ENCODE data around the gene DKC1. TPM values are rescaled to one million over a fixed set of nuclear protein-coding genes. Genes with fewer than 3 reads are reported as not detected.

The DKC1 gene
- total and polyA plus RNA-seq, 2 of the 13 experiments (the other 11 are each of a cell fraction or from before 2014, with no cell fraction given): 61.6 to 102 TPM

DNA sequence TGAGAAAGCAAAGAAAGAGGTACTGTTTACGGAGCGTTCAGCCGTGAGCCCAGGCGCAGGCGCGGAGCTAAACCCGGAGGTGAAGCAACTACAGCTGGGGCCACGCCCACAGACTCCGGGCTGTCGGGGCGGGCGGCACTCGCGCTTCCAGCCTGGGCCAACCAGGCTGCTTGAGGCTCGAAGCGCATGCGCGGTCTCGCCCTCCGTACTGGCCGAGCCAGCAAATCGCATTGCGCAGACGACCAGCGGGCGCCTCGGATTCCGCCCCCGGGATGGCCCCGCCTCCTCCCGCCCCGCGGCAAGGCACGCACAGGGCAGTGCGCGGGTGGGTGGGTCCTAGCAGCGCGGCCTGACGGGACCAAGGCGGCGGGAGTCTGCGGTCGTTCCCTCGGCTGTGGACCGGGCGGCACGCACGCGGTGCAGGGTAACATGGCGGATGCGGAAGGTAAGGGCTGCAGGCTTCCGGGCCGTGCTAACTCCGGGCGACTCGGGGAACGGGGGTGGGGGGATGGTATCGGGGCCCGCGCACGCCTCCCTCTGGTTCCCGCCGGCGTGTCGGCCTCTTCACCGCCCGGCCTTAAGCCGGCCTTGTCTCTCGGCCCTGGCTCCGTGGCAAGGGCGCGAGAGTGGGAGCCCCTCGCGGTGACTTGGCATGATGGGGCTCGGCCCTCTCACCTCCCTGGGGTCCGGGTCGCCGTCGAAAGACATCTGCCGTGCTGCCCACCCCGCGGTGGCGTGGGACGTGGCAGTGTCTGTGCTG lies at the start of gene DKC1 (continued):
- TF ChIP-seq ZBTB39 (CRISPR knock-in tag; IDR thresholded peaks at IDR 0.05): no peak
- no peak for TF ChIP-seq CREB3 (CRISPR knock-in tag; IDR thresholded peaks at IDR 0.05)
- TF ChIP-seq ZNF569 (CRISPR knock-in tag; IDR thresholded peaks at IDR 0.05; ENCODE audit: borderline replicate concordance): no peak
- peak; percentile 89; the same call in 1 of the 2 replicates for TF ChIP-seq ZSCAN21 (CRISPR knock-in tag; IDR thresholded peaks at IDR 0.05; ENCODE audit: borderline replicate concordance)
- no peak for TF ChIP-seq KAT2B (IDR thresholded peaks at IDR 0.05; ENCODE audit: borderline replicate concordance, low read depth, low read length)
- TF ChIP-seq, protein P1, sequence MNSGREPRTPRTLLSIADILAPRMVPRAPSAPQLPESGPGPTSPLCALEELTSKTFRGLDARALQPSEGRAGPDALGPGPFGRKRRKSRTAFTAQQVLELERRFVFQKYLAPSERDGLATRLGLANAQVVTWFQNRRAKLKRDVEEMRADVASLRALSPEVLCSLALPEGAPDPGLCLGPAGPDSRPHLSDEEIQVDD (CRISPR knock-in tag; IDR thresholded peaks at IDR 0.05; ENCODE audit: borderline replicate concordance): no peak
- no peak for TF ChIP-seq EZH2 (conservative IDR thresholded peaks at IDR 0.05; ENCODE audit: low read depth, low read length)
- no peak for TF ChIP-seq ZNF142 (CRISPR knock-in tag; IDR thresholded peaks at IDR 0.05)
- TF ChIP-seq HINFP (CRISPR knock-in tag; IDR thresholded peaks at IDR 0.05; ENCODE audit: low read depth): no peak
- peak; percentile 53; the same call in 1 of the 2 replicates for TF ChIP-seq FOXC1 (CRISPR knock-in tag; IDR thresholded peaks at IDR 0.05; ENCODE audit: borderline replicate concordance)
- TF ChIP-seq ZNF160 (CRISPR knock-in tag; IDR thresholded peaks at IDR 0.05): no peak
- TF ChIP-seq, protein P2, sequence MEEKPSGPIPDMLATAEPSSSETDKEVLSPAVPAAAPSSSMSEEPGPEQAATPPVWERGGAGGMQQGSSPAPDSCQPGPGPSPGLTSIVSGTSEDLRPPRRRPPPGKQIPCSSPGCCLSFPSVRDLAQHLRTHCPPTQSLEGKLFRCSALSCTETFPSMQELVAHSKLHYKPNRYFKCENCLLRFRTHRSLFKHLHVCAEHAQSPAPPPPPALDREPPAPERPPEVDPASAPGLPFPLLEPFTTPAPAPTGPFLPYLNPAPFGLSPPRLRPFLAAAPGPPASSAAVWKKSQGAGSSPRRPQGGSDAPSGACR (CRISPR knock-in tag; IDR thresholded peaks at IDR 0.05): no peak
- TF ChIP-seq ATM (IDR thresholded peaks at IDR 0.05; ENCODE audit: borderline replicate concordance): no peak
- TF ChIP-seq RBM39 (IDR thresholded peaks at IDR 0.05; ENCODE audit: low read depth, low read length, poor library complexity, severe bottlenecking): no peak
- TF ChIP-seq, protein P3, sequence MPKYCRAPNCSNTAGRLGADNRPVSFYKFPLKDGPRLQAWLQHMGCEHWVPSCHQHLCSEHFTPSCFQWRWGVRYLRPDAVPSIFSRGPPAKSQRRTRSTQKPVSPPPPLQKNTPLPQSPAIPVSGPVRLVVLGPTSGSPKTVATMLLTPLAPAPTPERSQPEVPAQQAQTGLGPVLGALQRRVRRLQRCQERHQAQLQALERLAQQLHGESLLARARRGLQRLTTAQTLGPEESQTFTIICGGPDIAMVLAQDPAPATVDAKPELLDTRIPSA (CRISPR knock-in tag; IDR thresholded peaks at IDR 0.05; ENCODE audit: borderline replicate concordance): no peak

Measured in HepG2 (cell line).